Endothelial cell of umbilical vein (primary cell): Measurements from ENCODE around the gene IL4I1. TPM values are rescaled to one million over a fixed set of nuclear protein-coding genes. Genes with fewer than 3 reads are reported as not detected.

Source experiments
- BruUV-seq: library from RNA; stranded (reverse); fragments of 400-500 nt; replicated peaks from 2 replicates; lab custom pipeline; 2021; lab: Mats Ljungman, UMichigan
- CTCF ChIA-PET: fragments of 300-600, 350-600 bp; sonication (Branson Sonifier 250); formaldehyde crosslinking; loops from one replicate; lab custom pipeline; 2021; ENCODE audit warnings: antibody characterized with exemption, inconsistent platforms; lab: Charles Lee
- POLR2A ChIA-PET: fragments of 300-600, 350-600 bp; sonication (Branson Sonifier 250); formaldehyde crosslinking; loops from one replicate; lab custom pipeline; 2021; ENCODE audit warnings: antibody characterized with exemption, inconsistent platforms; lab: Charles Lee
- DNase-seq: peaks from one replicate; pipeline ENCODE4 v3.0.0-alpha.2; 2011; ENCODE audit warnings: low read depth, low spot score
- FAIRE-seq: peaks from 2 replicates; lab custom pipeline; 2011; peaks lifted over from hg19 to GRCh38; lab: Jason Lieb, UNC
- H2AFZ ChIP-seq: 2 replicates; pipeline ENCODE4 v1.6.0; 2012; ENCODE audit warnings: low read depth, low read length, control low read depth, inconsistent platforms
- H3K27ac ChIP-seq: 2 replicates; pipeline ENCODE4 v1.5.1; 2011; ENCODE audit warnings: low read depth, mild to moderate bottlenecking, control low read depth, low read length, moderate library complexity; ENCODE audit not compliant: insufficient read depth
- H3K27me3 ChIP-seq, 2 experiments: 2 replicates each; pipeline versions ENCODE4 v1.6.0 to v1.6.1; 2011; ENCODE audit warnings: low read length in 2 of 2, mixed read lengths in 1 of 2; ENCODE audit not compliant: control insufficient read depth in 2 of 2, insufficient read depth in 2 of 2
- H3K36me3 ChIP-seq, 2 experiments: 2 replicates in 1 of 2; 3 replicates in 1 of 2; pipeline ENCODE4 v1.5.1; 2011; ENCODE audit warnings: low read length in 2 of 2, mild to moderate bottlenecking in 1 of 2, moderate library complexity in 1 of 2; ENCODE audit not compliant: control insufficient read depth in 2 of 2, insufficient read depth in 2 of 2; ENCODE audit errors: extremely low read depth in 1 of 2
- H3K4me1 ChIP-seq: 3 replicates; pipeline ENCODE4 v1.5.1; 2011; ENCODE audit warnings: mild to moderate bottlenecking, low read length; ENCODE audit not compliant: control insufficient read depth, insufficient read depth; ENCODE audit errors: extremely low read depth
- H3K4me2 ChIP-seq: 2 replicates; pipeline ENCODE4 v1.6.1; 2011; ENCODE audit warnings: low read length, control low read depth, mixed read lengths; ENCODE audit not compliant: insufficient read depth
- H3K4me3 ChIP-seq, 3 experiments: fragments of 200-600 bp in 1 of 3; sonication (generic), shearing (Covaris generic) in 1 of 3; replicated peaks in 1 of 3; 2 replicates each; pipeline ENCODE4 v1.5.1; 2011 to 2016; ENCODE audit warnings: control low read depth in 3 of 3, low read length in 3 of 3, mild to moderate bottlenecking in 2 of 3, inconsistent platforms in 1 of 3, low read depth in 1 of 3, moderate library complexity in 1 of 3; ENCODE audit not compliant: insufficient read depth in 1 of 3
- H3K79me2 ChIP-seq: 2 replicates; pipeline ENCODE4 v1.6.0; 2012; ENCODE audit warnings: low read length, inconsistent platforms; ENCODE audit not compliant: control insufficient read depth, insufficient read depth
- H3K9ac ChIP-seq: replicated peaks from 2 replicates; pipeline ENCODE3; 2011; ENCODE audit warnings: low read length, control low read depth; ENCODE audit not compliant: insufficient read depth; ENCODE audit errors: extremely low read depth
- H3K9me1 ChIP-seq: replicated peaks from 3 replicates; pipeline ENCODE4 v1.6.0; 2011; ENCODE audit warnings: mild to moderate bottlenecking, low read length; ENCODE audit not compliant: control insufficient read depth, insufficient read depth; ENCODE audit errors: extremely low read depth
- H3K9me3 ChIP-seq: replicated peaks from 2 replicates; pipeline ENCODE4 v1.5.1; 2012; ENCODE audit warnings: low read length, inconsistent platforms; ENCODE audit not compliant: control insufficient read depth, insufficient read depth
- H4K20me1 ChIP-seq: replicated peaks from 2 replicates; pipeline ENCODE3; 2011; ENCODE audit warnings: mild to moderate bottlenecking, low read length; ENCODE audit not compliant: control insufficient read depth, insufficient read depth; ENCODE audit errors: extremely low read depth
- EZH2 ChIP-seq: IDR thresholded peaks from 2 replicates; pipeline ENCODE4 v1.6.1; 2012; ENCODE audit warnings: borderline replicate concordance, low read depth, mild to moderate bottlenecking, moderate library complexity, low read length, inconsistent platforms; ENCODE audit not compliant: severe bottlenecking
- FOS ChIP-seq: IDR thresholded peaks from 2 replicates; pipeline ENCODE4 v1.6.1; 2011; ENCODE audit warnings: mild to moderate bottlenecking, low read length, moderate library complexity, borderline replicate concordance; ENCODE audit not compliant: insufficient read depth
- GATA2 ChIP-seq: IDR thresholded peaks from 2 replicates; pipeline ENCODE4 v1.7.0; 2011; ENCODE audit warnings: low read depth, mild to moderate bottlenecking, moderate library complexity, mixed read lengths, low read length; ENCODE audit not compliant: insufficient read length, insufficient read depth
- JUN ChIP-seq: IDR thresholded peaks from 2 replicates; pipeline ENCODE4 v1.6.1; 2011; ENCODE audit warnings: borderline replicate concordance, low read depth; ENCODE audit not compliant: insufficient read length, insufficient read depth
- MYC ChIP-seq: IDR thresholded peaks from one replicate; pipeline ENCODE4 v1.6.1; 2011; ENCODE audit warnings: mild to moderate bottlenecking, low read depth, low read length
- POLR2A ChIP-seq: IDR thresholded peaks from 2 replicates; pipeline ENCODE4 v1.6.1; 2012; ENCODE audit warnings: low read depth, mild to moderate bottlenecking, control low read depth, low read length
- POLR2AphosphoS5 ChIP-seq: IDR thresholded peaks from 2 replicates; pipeline ENCODE4 v1.6.1; 2012; ENCODE audit warnings: low read depth, mild to moderate bottlenecking, control low read depth, low read length, moderate library complexity; ENCODE audit not compliant: insufficient read depth
- dilution Hi-C: fragments of 300-500 bp; cut with MboI; formaldehyde crosslinking; loops from one replicate; pipeline ENCODE4 v1.15.0; 2019; ENCODE audit warnings: low sequenced_read_pairs; ENCODE audit not compliant: extremely low pct_ligation_motif_present
- intact Hi-C: fragments of 100-400 bp; cut with micrococcal nuclease; formaldehyde crosslinking; loops from one replicate; pipeline ENCODE4 v1.10.0; 2022
- polyA plus RNA-seq, 4 experiments: library from polyadenylated mRNA; depleted of rRNA in 3 of 4; stranded (reverse) in 3 of 4; unstranded in 1 of 4; fragments of >200 nt; gene quantifications; 2 replicates each; pipeline versions ENCODE4 v1.2.1 to v1.2.3, GENCODE V29; 2011 to 2012; ENCODE audit warnings: missing spikeins in 1 of 4
- total RNA-seq: library from RNA; stranded (reverse); gene quantifications from 2 replicates; pipeline ENCODE4 v1.2.3, GENCODE V29; 2021
- TF ChIP-seq, protein P1 (sequence below): IDR thresholded peaks from 2 replicates; pipeline ENCODE4 v1.6.1; 2011; ENCODE audit not compliant: insufficient read depth, insufficient read length
- TF ChIP-seq, protein P2 (sequence below), 2 donors: IDR thresholded peaks; 1 replicate in 1 of 2; 2 replicates in 1 of 2; pipeline ENCODE4 v1.5.1; 2011; ENCODE audit warnings: low read length in 2 of 2, mild to moderate bottlenecking in 2 of 2, moderate library complexity in 2 of 2, control low read depth in 1 of 2, inconsistent platforms in 1 of 2, low read depth in 1 of 2; ENCODE audit not compliant: insufficient read depth in 1 of 2; ENCODE audit errors: extremely low read depth in 1 of 2

The IL4I1 gene
- total and polyA plus RNA-seq, 2 donors (not counting 3 experiments of a cell fraction or from before 2014, with no cell fraction given), result 5.0 to 5.6 TPM

DNA sequence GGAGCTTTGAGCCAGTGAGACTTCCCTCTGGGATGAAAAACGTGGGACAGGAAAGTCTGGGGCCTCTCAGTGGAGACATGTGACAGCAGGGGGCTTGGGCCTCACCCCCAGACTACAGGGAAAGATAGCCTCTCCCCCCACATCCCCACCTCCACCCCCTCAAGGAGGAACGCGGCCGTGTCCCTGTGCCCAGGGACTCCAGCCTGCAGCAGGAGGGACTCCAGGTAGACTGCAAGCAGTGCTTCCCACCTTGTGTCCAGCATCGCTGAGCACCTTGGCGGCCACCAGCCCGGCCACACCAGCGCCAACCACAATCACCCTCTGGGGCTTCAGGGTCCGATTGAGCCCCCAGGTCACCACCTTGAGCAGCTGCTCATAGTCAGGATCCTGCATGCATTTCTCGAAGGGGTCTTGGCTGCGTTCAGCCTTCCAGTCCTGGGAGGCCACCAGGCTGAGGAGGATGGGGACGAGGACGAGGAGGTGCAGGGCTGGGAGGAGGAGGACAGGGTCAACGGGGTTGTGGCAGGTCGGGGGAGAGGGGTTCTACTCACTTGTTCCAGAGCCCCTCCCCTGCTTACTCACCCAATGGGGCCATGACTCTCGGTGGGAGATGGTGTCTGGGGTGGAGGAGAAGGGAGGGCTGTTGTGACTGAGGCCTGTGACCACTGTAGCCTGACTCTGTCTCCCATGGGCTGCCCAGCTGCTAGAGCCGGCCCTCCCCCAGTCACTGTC lies 955 bp downstream of the IL4I1 start:
- Histone ChIP-seq H3K9ac (no peak overlapping the region), H3K79me2 (no peaks in the 10 kb centered on the region), H3K9me1 (no peaks in the 10 kb centered on the region), H2AFZ (no peak overlapping the region), H3K27ac (no peak overlapping the region), H3K36me3 (no peaks in the 10 kb centered on the region), H3K9me3 (no peaks in the 10 kb centered on the region), H3K27me3 (no peaks in the 10 kb centered on the region), H3K4me3 (no peak overlapping the region), H3K4me2 (no peak overlapping the region), H4K20me1 (no peaks in the 10 kb centered on the region), H3K4me1 (peaks cover 13% of the 10 kb centered on the region)
- TF ChIP-seq POLR2A (no peak), JUN (no peak), GATA2 (no peak), POLR2AphosphoS5 (no peak), MYC (no peak), EZH2 (no peak), FOS (no peak)
- TF ChIP-seq, protein P1, sequence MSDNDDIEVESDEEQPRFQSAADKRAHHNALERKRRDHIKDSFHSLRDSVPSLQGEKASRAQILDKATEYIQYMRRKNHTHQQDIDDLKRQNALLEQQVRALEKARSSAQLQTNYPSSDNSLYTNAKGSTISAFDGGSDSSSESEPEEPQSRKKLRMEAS, result no peak
- TF ChIP-seq, protein P2, sequence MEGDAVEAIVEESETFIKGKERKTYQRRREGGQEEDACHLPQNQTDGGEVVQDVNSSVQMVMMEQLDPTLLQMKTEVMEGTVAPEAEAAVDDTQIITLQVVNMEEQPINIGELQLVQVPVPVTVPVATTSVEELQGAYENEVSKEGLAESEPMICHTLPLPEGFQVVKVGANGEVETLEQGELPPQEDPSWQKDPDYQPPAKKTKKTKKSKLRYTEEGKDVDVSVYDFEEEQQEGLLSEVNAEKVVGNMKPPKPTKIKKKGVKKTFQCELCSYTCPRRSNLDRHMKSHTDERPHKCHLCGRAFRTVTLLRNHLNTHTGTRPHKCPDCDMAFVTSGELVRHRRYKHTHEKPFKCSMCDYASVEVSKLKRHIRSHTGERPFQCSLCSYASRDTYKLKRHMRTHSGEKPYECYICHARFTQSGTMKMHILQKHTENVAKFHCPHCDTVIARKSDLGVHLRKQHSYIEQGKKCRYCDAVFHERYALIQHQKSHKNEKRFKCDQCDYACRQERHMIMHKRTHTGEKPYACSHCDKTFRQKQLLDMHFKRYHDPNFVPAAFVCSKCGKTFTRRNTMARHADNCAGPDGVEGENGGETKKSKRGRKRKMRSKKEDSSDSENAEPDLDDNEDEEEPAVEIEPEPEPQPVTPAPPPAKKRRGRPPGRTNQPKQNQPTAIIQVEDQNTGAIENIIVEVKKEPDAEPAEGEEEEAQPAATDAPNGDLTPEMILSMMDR (IDR thresholded peaks at IDR 0.05; ENCODE audit: extremely low read depth in 1 of 2, insufficient read depth in 1 of 2, low read depth in 1 of 2, low read length in 2 of 2), result no peak
- POLR2A ChIA-PET, result no interaction called here
- dilution Hi-C loops, result no loop called here
- BruUV-seq, result no TSS peak
- intact Hi-C loops, result loop anchor here (2.0 kb wide), 1 partner anchor 33 kb away; the partner anchor contains the start of genes ATF5 and NUP62
- no peak for DNase-seq
- CTCF ChIA-PET, result interaction anchor here (1.6 kb wide), 1 partner anchor 26 kb away, joined by 3 read pairs; no protein-coding TSS in a partner anchor
- no peak for FAIRE-seq
